Measurements from ENCODE around the gene OXNAD1.

OXNAD1 gene

GRCh38 chr3:16264708-16265454, at the start of gene OXNAD1, which contains the start of gene DPH3:
Gene OXNAD1 (plus strand): TSS chr3:16265212. CDS start chr3:16270953, 5,741 bp downstream.
Gene DPH3 (minus strand): TSS chr3:16264943. CDS start chr3:16264876, 67 bp downstream.
- in situ Hi-C loops (cut with MboI; ENCODE audit: low sequenced_read_pairs), result no loop called here

- in situ Hi-C loops (cut with MboI; ENCODE audit: low sequenced_read_pairs), result no loop called here
These were observed 48.6 kb upstream of the OXNAD1 start for GRCh38 chr3:16216373-16216935.

GRCh38 chr3:16219777-16220176, 45.2 kb upstream of the OXNAD1 start:
- in situ Hi-C loops (cut with MboI; ENCODE audit: low sequenced_read_pairs), result no loop called here

- in situ Hi-C loops (cut with MboI; ENCODE audit: low sequenced_read_pairs), result no loop called here
These were observed 43.0 kb upstream of the OXNAD1 start for GRCh38 chr3:16221990-16222389.

GRCh38 chr3:16222547-16222946, 42.5 kb upstream of the OXNAD1 start:
- in situ Hi-C loops (cut with MboI; ENCODE audit: low sequenced_read_pairs), result no loop called here

- in situ Hi-C loops (cut with MboI; ENCODE audit: low sequenced_read_pairs), result no loop called here
These were observed 40.7 kb upstream of the OXNAD1 start for GRCh38 chr3:16224325-16224724.

- in situ Hi-C loops (cut with MboI; ENCODE audit: low sequenced_read_pairs), result no loop called here
These were observed 37.4 kb upstream of the OXNAD1 start for GRCh38 chr3:16227566-16227965.

GRCh38 chr3:16229681-16230080, 35.3 kb upstream of the OXNAD1 start:
- in situ Hi-C loops (cut with MboI; ENCODE audit: low sequenced_read_pairs), result no loop called here

- in situ Hi-C loops (cut with MboI; ENCODE audit: low sequenced_read_pairs), result no loop called here
These were observed 33.0 kb upstream of the OXNAD1 start for GRCh38 chr3:16231983-16232382.

- in situ Hi-C loops (cut with MboI; ENCODE audit: low sequenced_read_pairs), result no loop called here
These were observed 31.2 kb upstream of the OXNAD1 start for GRCh38 chr3:16233806-16234205.

- in situ Hi-C loops (cut with MboI; ENCODE audit: low sequenced_read_pairs), result no loop called here
These were observed 30.7 kb upstream of the OXNAD1 start for GRCh38 chr3:16234281-16234680.

GRCh38 chr3:16236030-16236639, 28.9 kb upstream of the OXNAD1 start:
- in situ Hi-C loops (cut with MboI; ENCODE audit: low sequenced_read_pairs), result no loop called here

- in situ Hi-C loops (cut with MboI; ENCODE audit: low sequenced_read_pairs), result no loop called here
These were observed 28.1 kb upstream of the OXNAD1 start for GRCh38 chr3:16236856-16237393.

GRCh38 chr3:16239086-16239770, 25.8 kb upstream of the OXNAD1 start:
- in situ Hi-C loops (cut with MboI; ENCODE audit: low sequenced_read_pairs), result no loop called here

GRCh38 chr3:16239780-16240179, 25.2 kb upstream of the OXNAD1 start:
- in situ Hi-C loops (cut with MboI; ENCODE audit: low sequenced_read_pairs), result no loop called here

- in situ Hi-C loops (cut with MboI; ENCODE audit: low sequenced_read_pairs), result no loop called here
These were observed 24.6 kb upstream of the OXNAD1 start for GRCh38 chr3:16240229-16241023.

- in situ Hi-C loops (cut with MboI; ENCODE audit: low sequenced_read_pairs), result no loop called here
These were observed 23.8 kb upstream of the OXNAD1 start for GRCh38 chr3:16241225-16241624.

- in situ Hi-C loops (cut with MboI; ENCODE audit: low sequenced_read_pairs), result no loop called here
These were observed 22.8 kb upstream of the OXNAD1 start for GRCh38 chr3:16242177-16242576.

GRCh38 chr3:16243706-16244490, 21.1 kb upstream of the OXNAD1 start:
- in situ Hi-C loops (cut with MboI; ENCODE audit: low sequenced_read_pairs), result no loop called here

- in situ Hi-C loops (cut with MboI; ENCODE audit: low sequenced_read_pairs), result no loop called here
These were observed 19.4 kb upstream of the OXNAD1 start for GRCh38 chr3:16245609-16246008.

All from HL-60/S4 treated with phorbol 12-myristate 13-acetate at 8.2 ng/mL for 4 days and 3 days (cell line).